Suprapubic skin (tissue), 4 donors: ENCODE data around the gene CFAP74. TPM values are rescaled to one million over a fixed set of nuclear protein-coding genes. Genes with fewer than 3 reads are reported as not detected.
A peak's percentile ranks its signal among the peaks of the same experiment; 100 is the strongest.

Experiments
- DNase-seq, 2 donors: peaks; one replicate each; pipeline ENCODE4 v3.0.0-alpha.2; 2019; ENCODE audit warnings: low spot score in 2 of 2
- H3K27ac ChIP-seq: fragments of 200-600 bp; sonication (generic); one replicate; pipeline ENCODE4 v1.5.1; 2019
- H3K27me3 ChIP-seq: fragments of 200-600 bp; sonication (generic); one replicate; pipeline ENCODE4 v1.5.1; 2019
- H3K36me3 ChIP-seq: fragments of 200-600 bp; sonication (generic); one replicate; pipeline ENCODE4 v1.5.1; 2019
- H3K4me1 ChIP-seq: fragments of 200-600 bp; sonication (generic); one replicate; pipeline ENCODE4 v1.5.1; 2019
- H3K4me3 ChIP-seq: fragments of 200-600 bp; sonication (generic); one replicate; pipeline ENCODE4 v1.5.1; 2019; ENCODE audit warnings: mild to moderate bottlenecking
- H3K9me3 ChIP-seq: fragments of 200-600 bp; sonication (generic); one replicate; pipeline ENCODE4 v1.5.1; 2019
- CTCF ChIP-seq, 2 donors: fragments of 200-600 bp in 1 of 2; fragments of 450-650 bp in 1 of 2; sonication (generic) in 1 of 2; IDR thresholded peaks; one replicate each; pipeline ENCODE4 v1.5.1; 2016 to 2019; ENCODE audit warnings: antibody characterized with exemption in 2 of 2, mild to moderate bottlenecking in 1 of 2, moderate library complexity in 1 of 2
- EP300 ChIP-seq: sonication (generic); formaldehyde crosslinking; IDR thresholded peaks from one replicate; pipeline ENCODE4 v1.6.1; 2017; ENCODE audit warnings: antibody characterized with exemption
- POLR2A ChIP-seq, 2 donors: fragments of 450-650 bp; IDR thresholded peaks; one replicate each; pipeline ENCODE4 v1.6.1; 2017; ENCODE audit warnings: antibody characterized with exemption in 2 of 2, mild to moderate bottlenecking in 2 of 2, moderate library complexity in 2 of 2
- POLR2AphosphoS5 ChIP-seq, 3 donors: sonication (generic); formaldehyde crosslinking; IDR thresholded peaks; one replicate each; pipeline ENCODE4 v1.6.1; 2017; ENCODE audit warnings: antibody characterized with exemption in 3 of 3
- WGBS: methylation state at CpG from one replicate; pipeline ENCODE4 v1.1.5; 2018; 5-methylcytosine and 5-hydroxymethylcytosine counted together
- total RNA-seq, 4 donors: library from RNA; depleted of rRNA; stranded (reverse); fragments of >200 nt; gene quantifications; one replicate each; pipeline ENCODE4 v1.1.0, GENCODE V29; 2016

Gene CFAP74
- total RNA-seq, 4 donors from 2014 or later = not detected

DNA sequence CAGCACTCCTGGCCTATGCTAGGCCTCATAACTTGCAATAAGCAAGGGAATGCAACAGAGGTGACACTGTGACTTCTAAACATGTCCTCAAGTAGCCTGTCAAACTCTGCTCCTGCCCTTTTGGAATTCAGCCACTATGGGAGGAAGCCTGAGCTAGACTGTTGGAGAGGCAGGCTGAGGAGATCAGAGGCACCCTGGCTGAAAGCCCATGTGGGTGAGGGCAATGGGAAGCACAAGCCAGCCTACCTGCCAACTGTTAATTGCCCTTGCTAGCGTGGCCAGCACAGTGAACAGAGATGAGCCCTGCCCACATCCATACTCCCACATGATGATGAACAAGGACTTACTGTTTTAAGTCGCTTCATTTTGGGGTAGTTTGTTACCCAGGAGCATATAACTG, 130.4 kb downstream of the CFAP74 start:
- H3K4me1 ChIP-seq = peaks cover 52% of the 10 kb centered on the region
- peaks cover 7% of the 10 kb centered on the region for H3K36me3 ChIP-seq
- no peaks in the 10 kb centered on the region for H3K27me3 ChIP-seq
- no peak overlapping the region for H3K4me3 ChIP-seq
- no peaks in the 10 kb centered on the region for H3K9me3 ChIP-seq
- DNase-seq = no peak
- H3K27ac ChIP-seq = peak overlapping the region; percentile 27
- 17% methylated on average over 1 of the region's 2 CpGs for WGBS
- no peak for TF ChIP-seq POLR2A (IDR thresholded peaks at IDR 0.05)
- no peak for TF ChIP-seq EP300
- no peak for TF ChIP-seq CTCF (IDR thresholded peaks at IDR 0.05)

DNA sequence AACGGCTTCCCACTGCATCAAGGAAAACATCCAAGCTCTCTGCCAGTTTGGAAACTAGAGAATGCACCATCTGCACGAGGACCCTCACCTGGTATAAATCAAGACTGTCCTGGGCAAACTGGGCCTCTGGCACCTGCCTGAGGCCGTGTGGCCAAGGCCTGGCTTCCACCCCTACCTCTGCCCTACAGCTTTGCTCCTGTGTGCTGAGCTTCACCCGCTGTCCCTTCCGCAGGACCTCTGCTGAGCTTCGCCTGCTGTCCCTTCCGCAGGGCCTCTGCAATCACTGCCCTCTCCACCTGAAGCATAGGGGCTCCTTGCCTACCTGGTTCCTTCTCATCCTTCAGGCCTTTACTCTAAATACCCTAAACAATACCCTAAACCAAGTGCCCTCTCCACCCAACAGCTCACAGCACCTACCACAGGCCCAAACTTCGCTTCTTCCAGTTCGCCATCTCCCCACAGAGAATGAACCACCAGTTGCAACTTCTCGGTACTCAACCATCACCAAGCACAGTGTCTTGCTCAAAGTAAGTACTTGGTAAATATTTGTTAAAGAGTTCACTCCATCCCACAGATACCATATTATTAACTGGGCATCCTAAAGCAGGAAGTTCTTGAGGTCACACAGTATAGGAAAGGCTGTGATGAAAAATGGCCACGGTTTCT, 131.1 kb downstream of the CFAP74 start:
- peaks cover 47% of the 10 kb centered on the region for H3K4me1 ChIP-seq
- no peak for DNase-seq

More for the DNA sequence above, 131.1 kb downstream of the CFAP74 start:
- TF ChIP-seq POLR2A (IDR thresholded peaks at IDR 0.05) = no peak
- no peak for TF ChIP-seq POLR2AphosphoS5 (IDR thresholded peaks at IDR 0.05)
- no peak for TF ChIP-seq EP300
- no peak for TF ChIP-seq CTCF (IDR thresholded peaks at IDR 0.05)
- Histone ChIP-seq H3K9me3 (no peaks in the 10 kb centered on the region), H3K27ac (peak overlapping the region; percentile 17), H3K4me3 (no peak overlapping the region), H3K27me3 (no peaks in the 10 kb centered on the region), H3K36me3 (peaks cover 7% of the 10 kb centered on the region)
- WGBS = 84% methylated on average over 11 of the region's 11 CpGs

Other genes with a start within 250 kb of the CFAP74 start
- gene NADK, start 225.3 kb downstream of the CFAP74 start, total RNA-seq = 10 to 100 TPM; 55.5 to 78.3 (median 64.1) TPM
- 100 to 1,000 TPM; 121 to 159 (median 153) TPM for gene GNB1, start 112.7 kb downstream of the CFAP74 start, total RNA-seq
- gene CALML6, start 88.5 kb downstream of the CFAP74 start, total RNA-seq = 1 to 10 TPM in 1 of 4 donors, under 1 TPM in 2, not detected in 1; 0.30 to 3.3 (median 0.81) TPM
- 1 to 10 TPM; 2.2 to 6.0 (median 4.5) TPM for gene TMEM52, start 84.5 kb downstream of the CFAP74 start, total RNA-seq
- 1 to 10 TPM in 2 of 4 donors, under 1 TPM in 1, not detected in 1; 0.52 to 1.7 (median 1.2) TPM for gene GABRD, start 15.6 kb upstream of the CFAP74 start, total RNA-seq
- gene PRKCZ, start 46.6 kb upstream of the CFAP74 start, total RNA-seq = 10 to 100 TPM; 21.7 to 31.5 (median 25.4) TPM
- gene FAAP20, start 191.0 kb upstream of the CFAP74 start, total RNA-seq = 10 to 100 TPM; 18.6 to 47.3 (median 24.9) TPM
- gene SKI, start 224.5 kb upstream of the CFAP74 start, total RNA-seq = 10 to 100 TPM; 51.8 to 91.2 (median 68.1) TPM